ENCODE results near the gene TMEM266. TPM values are rescaled to one million over a fixed set of nuclear protein-coding genes. Genes with fewer than 3 reads are reported as not detected.

Gene TMEM266
- total and polyA plus RNA-seq, 2 experiments from 2014 or later = 0.42 to 5.0 TPM

DNA sequence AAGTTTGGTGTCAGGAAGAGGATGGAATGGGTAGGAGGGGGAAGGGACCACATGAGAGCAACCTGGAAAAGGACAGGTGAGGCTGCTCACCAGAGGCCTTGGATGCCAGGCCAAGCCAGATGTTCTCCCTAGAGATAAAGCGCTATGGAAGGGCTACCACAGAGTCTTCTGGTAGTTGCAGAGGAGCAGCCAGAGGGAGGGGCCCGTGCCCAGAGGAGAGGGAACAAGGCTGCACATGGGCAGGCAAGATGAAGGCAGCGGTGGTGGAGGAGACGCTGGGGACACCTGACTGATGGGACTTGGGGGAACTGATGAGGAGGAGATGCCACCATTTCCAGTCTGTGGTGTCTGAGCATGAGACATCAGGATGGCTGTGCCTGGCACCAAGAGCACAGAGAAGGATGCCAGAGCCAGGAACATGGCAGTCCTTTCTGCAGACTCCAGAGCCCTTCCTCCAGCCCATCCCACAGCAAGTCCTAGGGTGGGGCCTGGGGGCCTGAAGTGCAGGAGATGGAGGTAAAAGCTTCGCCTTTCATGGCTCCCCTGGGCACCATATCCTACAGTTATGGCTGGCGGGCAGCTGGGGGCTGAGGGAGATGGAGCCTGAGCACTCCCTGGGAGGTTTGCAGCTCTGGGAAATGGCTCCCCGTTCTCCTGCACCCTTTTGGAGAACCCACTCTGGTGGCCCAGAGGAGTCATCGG lies 148.4 kb downstream of the TMEM266 start:
- ATAC-seq = no peak
- no peaks in the 10 kb centered on the region; the same call in 1 of the 3 replicates for H3K4me1 Mint-ChIP-seq
- H3K36me3 Mint-ChIP-seq (ENCODE audit: low read depth) = no peaks in the 10 kb centered on the region; the same call in 2 of the 3 replicates
- H3K9me3 Mint-ChIP-seq = no peaks in the 10 kb centered on the region
- Histone ChIP-seq H3K36me3 (ENCODE audit: insufficient read depth) (no peaks in the 10 kb centered on the region), H2AFZ (no peak overlapping the region), H3K27me3 (ENCODE audit: insufficient read depth) (no peaks in the 10 kb centered on the region), H3F3A (replicated peaks; ENCODE audit: low read depth) (no peaks in the 10 kb centered on the region), H3K79me2 (replicated peaks; ENCODE audit: insufficient read depth) (no peaks in the 10 kb centered on the region), H3K4me1 (ENCODE audit: insufficient read depth) (no peaks in the 10 kb centered on the region), H3K9me2 (ENCODE audit: insufficient read depth) (0 out of 2 replicates have a peak, but pooled peaks cover 4% of the 10 kb centered on the region), H3K27ac (ENCODE audit: low read depth) (no peak overlapping the region), H3K4me3 (no peak overlapping the region), H4K20me1 (replicated peaks; ENCODE audit: insufficient read depth) (no peaks in the 10 kb centered on the region; the same call in 1 of the 2 replicates), H3K4me2 (no peak overlapping the region)
- TF ChIP-seq, protein P1, sequence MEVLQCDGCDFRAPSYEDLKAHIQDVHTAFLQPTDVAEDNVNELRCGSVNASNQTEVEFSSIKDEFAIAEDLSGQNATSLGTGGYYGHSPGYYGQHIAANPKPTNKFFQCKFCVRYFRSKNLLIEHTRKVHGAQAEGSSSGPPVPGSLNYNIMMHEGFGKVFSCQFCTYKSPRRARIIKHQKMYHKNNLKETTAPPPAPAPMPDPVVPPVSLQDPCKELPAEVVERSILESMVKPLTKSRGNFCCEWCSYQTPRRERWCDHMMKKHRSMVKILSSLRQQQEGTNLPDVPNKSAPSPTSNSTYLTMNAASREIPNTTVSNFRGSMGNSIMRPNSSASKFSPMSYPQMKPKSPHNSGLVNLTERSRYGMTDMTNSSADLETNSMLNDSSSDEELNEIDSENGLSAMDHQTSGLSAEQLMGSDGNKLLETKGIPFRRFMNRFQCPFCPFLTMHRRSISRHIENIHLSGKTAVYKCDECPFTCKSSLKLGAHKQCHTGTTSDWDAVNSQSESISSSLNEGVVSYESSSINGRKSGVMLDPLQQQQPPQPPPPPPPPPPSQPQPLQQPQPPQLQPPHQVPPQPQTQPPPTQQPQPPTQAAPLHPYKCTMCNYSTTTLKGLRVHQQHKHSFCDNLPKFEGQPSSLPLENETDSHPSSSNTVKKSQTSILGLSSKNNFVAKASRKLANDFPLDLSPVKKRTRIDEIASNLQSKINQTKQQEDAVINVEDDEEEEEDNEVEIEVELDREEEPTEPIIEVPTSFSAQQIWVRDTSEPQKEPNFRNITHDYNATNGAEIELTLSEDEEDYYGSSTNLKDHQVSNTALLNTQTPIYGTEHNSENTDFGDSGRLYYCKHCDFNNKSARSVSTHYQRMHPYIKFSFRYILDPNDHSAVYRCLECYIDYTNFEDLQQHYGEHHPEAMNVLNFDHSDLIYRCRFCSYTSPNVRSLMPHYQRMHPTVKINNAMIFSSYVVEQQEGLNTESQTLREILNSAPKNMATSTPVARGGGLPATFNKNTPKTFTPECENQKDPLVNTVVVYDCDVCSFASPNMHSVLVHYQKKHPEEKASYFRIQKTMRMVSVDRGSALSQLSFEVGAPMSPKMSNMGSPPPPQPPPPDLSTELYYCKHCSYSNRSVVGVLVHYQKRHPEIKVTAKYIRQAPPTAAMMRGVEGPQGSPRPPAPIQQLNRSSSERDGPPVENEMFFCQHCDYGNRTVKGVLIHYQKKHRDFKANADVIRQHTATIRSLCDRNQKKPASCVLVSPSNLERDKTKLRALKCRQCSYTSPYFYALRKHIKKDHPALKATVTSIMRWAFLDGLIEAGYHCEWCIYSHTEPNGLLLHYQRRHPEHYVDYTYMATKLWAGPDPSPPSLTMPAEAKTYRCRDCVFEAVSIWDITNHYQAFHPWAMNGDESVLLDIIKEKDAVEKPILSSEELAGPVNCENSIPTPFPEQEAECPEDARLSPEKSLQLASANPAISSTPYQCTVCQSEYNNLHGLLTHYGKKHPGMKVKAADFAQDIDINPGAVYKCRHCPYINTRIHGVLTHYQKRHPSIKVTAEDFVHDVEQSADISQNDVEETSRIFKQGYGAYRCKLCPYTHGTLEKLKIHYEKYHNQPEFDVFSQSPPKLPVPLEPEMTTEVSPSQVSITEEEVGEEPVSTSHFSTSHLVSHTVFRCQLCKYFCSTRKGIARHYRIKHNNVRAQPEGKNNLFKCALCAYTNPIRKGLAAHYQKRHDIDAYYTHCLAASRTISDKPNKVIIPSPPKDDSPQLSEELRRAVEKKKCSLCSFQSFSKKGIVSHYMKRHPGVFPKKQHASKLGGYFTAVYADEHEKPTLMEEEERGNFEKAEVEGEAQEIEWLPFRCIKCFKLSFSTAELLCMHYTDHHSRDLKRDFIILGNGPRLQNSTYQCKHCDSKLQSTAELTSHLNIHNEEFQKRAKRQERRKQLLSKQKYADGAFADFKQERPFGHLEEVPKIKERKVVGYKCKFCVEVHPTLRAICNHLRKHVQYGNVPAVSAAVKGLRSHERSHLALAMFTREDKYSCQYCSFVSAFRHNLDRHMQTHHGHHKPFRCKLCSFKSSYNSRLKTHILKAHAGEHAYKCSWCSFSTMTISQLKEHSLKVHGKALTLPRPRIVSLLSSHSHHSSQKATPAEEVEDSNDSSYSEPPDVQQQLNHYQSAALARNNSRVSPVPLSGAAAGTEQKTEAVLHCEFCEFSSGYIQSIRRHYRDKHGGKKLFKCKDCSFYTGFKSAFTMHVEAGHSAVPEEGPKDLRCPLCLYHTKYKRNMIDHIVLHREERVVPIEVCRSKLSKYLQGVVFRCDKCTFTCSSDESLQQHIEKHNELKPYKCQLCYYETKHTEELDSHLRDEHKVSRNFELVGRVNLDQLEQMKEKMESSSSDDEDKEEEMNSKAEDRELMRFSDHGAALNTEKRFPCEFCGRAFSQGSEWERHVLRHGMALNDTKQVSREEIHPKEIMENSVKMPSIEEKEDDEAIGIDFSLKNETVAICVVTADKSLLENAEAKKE (CRISPR knock-in tag; IDR thresholded peaks at IDR 0.05) = no peak
- no peak for TF ChIP-seq CREB1 (CRISPR knock-in tag; IDR thresholded peaks at IDR 0.05; ENCODE audit: low read depth)
- TF ChIP-seq ZNF331 (CRISPR knock-in tag; IDR thresholded peaks at IDR 0.05; ENCODE audit: low read depth) = no peak
- TF ChIP-seq EZH2phosphoT487 (IDR thresholded peaks at IDR 0.05; ENCODE audit: unreplicated experiment) = no peak
- no peak for TF ChIP-seq NANOG (IDR thresholded peaks at IDR 0.05; ENCODE audit: borderline replicate concordance)
- TF ChIP-seq, protein P2, sequence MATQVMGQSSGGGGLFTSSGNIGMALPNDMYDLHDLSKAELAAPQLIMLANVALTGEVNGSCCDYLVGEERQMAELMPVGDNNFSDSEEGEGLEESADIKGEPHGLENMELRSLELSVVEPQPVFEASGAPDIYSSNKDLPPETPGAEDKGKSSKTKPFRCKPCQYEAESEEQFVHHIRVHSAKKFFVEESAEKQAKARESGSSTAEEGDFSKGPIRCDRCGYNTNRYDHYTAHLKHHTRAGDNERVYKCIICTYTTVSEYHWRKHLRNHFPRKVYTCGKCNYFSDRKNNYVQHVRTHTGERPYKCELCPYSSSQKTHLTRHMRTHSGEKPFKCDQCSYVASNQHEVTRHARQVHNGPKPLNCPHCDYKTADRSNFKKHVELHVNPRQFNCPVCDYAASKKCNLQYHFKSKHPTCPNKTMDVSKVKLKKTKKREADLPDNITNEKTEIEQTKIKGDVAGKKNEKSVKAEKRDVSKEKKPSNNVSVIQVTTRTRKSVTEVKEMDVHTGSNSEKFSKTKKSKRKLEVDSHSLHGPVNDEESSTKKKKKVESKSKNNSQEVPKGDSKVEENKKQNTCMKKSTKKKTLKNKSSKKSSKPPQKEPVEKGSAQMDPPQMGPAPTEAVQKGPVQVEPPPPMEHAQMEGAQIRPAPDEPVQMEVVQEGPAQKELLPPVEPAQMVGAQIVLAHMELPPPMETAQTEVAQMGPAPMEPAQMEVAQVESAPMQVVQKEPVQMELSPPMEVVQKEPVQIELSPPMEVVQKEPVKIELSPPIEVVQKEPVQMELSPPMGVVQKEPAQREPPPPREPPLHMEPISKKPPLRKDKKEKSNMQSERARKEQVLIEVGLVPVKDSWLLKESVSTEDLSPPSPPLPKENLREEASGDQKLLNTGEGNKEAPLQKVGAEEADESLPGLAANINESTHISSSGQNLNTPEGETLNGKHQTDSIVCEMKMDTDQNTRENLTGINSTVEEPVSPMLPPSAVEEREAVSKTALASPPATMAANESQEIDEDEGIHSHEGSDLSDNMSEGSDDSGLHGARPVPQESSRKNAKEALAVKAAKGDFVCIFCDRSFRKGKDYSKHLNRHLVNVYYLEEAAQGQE (IDR thresholded peaks at IDR 0.05; ENCODE audit: unreplicated experiment) = no peak
- no peak for TF ChIP-seq POLR2AphosphoS5 (IDR thresholded peaks at IDR 0.05; ENCODE audit: low read depth)
- no peak for TF ChIP-seq STAT1 (IDR thresholded peaks at IDR 0.05; ENCODE audit: unreplicated experiment)
- no peak for TF ChIP-seq JUNB (IDR thresholded peaks at IDR 0.05; ENCODE audit: unreplicated experiment)
- TF ChIP-seq, protein P3, sequence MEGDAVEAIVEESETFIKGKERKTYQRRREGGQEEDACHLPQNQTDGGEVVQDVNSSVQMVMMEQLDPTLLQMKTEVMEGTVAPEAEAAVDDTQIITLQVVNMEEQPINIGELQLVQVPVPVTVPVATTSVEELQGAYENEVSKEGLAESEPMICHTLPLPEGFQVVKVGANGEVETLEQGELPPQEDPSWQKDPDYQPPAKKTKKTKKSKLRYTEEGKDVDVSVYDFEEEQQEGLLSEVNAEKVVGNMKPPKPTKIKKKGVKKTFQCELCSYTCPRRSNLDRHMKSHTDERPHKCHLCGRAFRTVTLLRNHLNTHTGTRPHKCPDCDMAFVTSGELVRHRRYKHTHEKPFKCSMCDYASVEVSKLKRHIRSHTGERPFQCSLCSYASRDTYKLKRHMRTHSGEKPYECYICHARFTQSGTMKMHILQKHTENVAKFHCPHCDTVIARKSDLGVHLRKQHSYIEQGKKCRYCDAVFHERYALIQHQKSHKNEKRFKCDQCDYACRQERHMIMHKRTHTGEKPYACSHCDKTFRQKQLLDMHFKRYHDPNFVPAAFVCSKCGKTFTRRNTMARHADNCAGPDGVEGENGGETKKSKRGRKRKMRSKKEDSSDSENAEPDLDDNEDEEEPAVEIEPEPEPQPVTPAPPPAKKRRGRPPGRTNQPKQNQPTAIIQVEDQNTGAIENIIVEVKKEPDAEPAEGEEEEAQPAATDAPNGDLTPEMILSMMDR (conservative IDR thresholded peaks at IDR 0.05; ENCODE audit: low read depth in 2 of 2) = no peak
- TF ChIP-seq ZNF114 (CRISPR knock-in tag; IDR thresholded peaks at IDR 0.05) = no peak
- H3K27ac Mint-ChIP-seq = no peak overlapping the region
- H3K27me3 Mint-ChIP-seq (ENCODE audit: insufficient read depth, low read depth, poor library complexity) = peaks cover 8% of the 10 kb centered on the region
- no peak for DNase-seq (ENCODE audit: low spot score)
- no peak overlapping the region for H3K4me3 Mint-ChIP-seq

Data from GM23338 (cell line).